Measurements from ENCODE around the gene IQUB.

Gene IQUB

GRCh38 chr7:123573896-123574467, 39.6 kb upstream of the IQUB start:
- no peak overlapping the region for H3K27ac ChIP-seq
- H3K9me3 ChIP-seq = no peaks in the 10 kb centered on the region
- H3K4me3 ChIP-seq (ENCODE audit: low read depth in 1 of 2, low read length in 1 of 2) = no peak overlapping the region
- no peak for TF ChIP-seq CTCF (IDR thresholded peaks at IDR 0.05)
- peaks cover 0 to 5% of the 10 kb centered on the region in 2 experiments for H3K4me1 ChIP-seq (ENCODE audit: control insufficient read depth in 1 of 2, insufficient read depth in 1 of 2, low read depth in 1 of 2, low read length in 1 of 2)
- H3K36me3 ChIP-seq = no peaks in the 10 kb centered on the region
- H3K27me3 ChIP-seq = peaks cover 27% of the 10 kb centered on the region

DNA sequence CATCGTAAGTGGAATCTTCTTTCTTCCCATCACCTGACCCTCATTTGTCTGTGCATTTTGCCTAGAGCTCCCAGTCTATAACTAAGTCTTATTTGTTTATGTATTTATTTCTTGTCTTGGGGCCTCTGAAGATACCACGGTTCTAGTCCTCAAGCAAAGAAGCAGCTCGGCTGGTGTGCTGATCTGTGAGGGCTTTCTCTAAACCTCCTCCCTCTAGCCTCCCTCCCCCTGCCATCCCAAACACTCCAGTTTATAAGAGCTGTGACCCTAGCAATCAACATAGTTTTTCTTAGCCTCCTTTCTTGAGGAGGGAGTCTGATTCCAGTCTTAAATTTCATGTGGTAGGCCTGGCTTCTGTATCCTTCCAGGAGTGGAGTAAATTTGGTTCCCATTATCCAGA, 38.9 kb upstream of the IQUB start:
- Histone ChIP-seq H3K4me1 (ENCODE audit: control insufficient read depth in 1 of 2, insufficient read depth in 1 of 2, low read depth in 1 of 2, low read length in 1 of 2) (peaks cover 0 to 5% of the 10 kb centered on the region in 2 experiments), H3K27me3 (peaks cover 20% of the 10 kb centered on the region)
- TF ChIP-seq CTCF (IDR thresholded peaks at IDR 0.05) = no peak

DNA sequence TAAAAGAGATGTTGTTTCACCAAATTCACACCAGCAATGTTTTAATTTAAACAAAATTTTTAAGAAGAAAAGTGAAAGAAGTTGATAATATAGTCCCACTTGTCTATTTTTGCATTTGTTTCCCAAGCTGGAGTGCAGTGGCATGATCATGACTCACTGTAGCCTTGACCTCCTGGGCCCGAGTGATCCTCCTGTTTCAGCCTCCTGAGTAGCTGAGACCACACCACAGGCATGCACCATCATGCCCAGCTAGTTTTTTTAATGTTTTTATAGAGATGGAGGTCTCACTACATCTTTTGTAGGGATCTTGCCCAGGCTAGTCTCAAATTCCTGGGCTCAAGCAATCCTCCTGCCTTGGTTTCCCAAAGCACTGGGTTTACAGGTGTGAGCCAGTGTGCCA, 37.3 kb upstream of the IQUB start:
- Histone ChIP-seq H3K4me1 (ENCODE audit: control insufficient read depth in 1 of 2, insufficient read depth in 1 of 2, low read depth in 1 of 2, low read length in 1 of 2) (peaks cover 0 to 5% of the 10 kb centered on the region in 2 experiments), H3K27ac (no peak overlapping the region)

More for the DNA sequence above, 38.9 kb upstream of the IQUB start:
- H3K36me3 ChIP-seq = no peaks in the 10 kb centered on the region
- no peak overlapping the region for H3K4me3 ChIP-seq (ENCODE audit: low read depth in 1 of 2, low read length in 1 of 2)
- H3K27ac ChIP-seq = no peak overlapping the region
- H3K9me3 ChIP-seq = no peaks in the 10 kb centered on the region

DNA sequence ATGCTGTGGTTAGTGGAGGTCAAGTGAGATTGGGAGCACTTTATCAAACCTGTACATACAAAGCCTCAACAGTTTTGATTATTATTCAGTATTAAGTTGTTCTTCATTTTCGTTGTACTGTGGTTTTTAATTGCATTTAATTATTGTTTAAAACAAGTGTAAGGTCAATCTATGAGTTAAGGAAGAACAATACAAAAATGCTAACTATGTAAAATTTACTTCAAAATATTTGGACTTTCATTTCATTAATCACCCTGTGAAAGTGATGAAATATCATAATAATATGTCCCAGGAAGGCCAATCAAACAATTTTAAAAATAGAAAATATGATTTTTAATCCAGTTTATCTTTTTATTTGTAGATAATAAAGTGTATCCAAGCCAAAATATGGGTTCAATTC, 36.8 kb upstream of the IQUB start:
- no peak for TF ChIP-seq CTCF (IDR thresholded peaks at IDR 0.05)
- Histone ChIP-seq H3K9me3 (no peaks in the 10 kb centered on the region), H3K36me3 (no peaks in the 10 kb centered on the region), H3K27ac (no peak overlapping the region), H3K27me3 (no peaks in the 10 kb centered on the region), H3K4me3 (ENCODE audit: low read depth in 1 of 2, low read length in 1 of 2) (no peak overlapping the region), H3K4me1 (ENCODE audit: control insufficient read depth in 1 of 2, insufficient read depth in 1 of 2, low read depth in 1 of 2, low read length in 1 of 2) (peaks cover 0 to 5% of the 10 kb centered on the region in 2 experiments)

More for the DNA sequence above, 37.3 kb upstream of the IQUB start:
- H3K9me3 ChIP-seq = no peaks in the 10 kb centered on the region
- no peak for TF ChIP-seq CTCF (IDR thresholded peaks at IDR 0.05)
- H3K27me3 ChIP-seq = peaks cover 4% of the 10 kb centered on the region
- no peak overlapping the region for H3K4me3 ChIP-seq (ENCODE audit: low read depth in 1 of 2, low read length in 1 of 2)
- H3K36me3 ChIP-seq = no peaks in the 10 kb centered on the region

- no peaks in the 10 kb centered on the region for H3K9me3 ChIP-seq
- TF ChIP-seq CTCF (IDR thresholded peaks at IDR 0.05) = no peak
- no peaks in the 10 kb centered on the region for H3K27me3 ChIP-seq
- H3K27ac ChIP-seq = no peak overlapping the region
- H3K4me1 ChIP-seq (ENCODE audit: control insufficient read depth in 1 of 2, insufficient read depth in 1 of 2, low read depth in 1 of 2, low read length in 1 of 2) = peaks cover 0 to 5% of the 10 kb centered on the region in 2 experiments
- H3K4me3 ChIP-seq (ENCODE audit: low read depth in 1 of 2, low read length in 1 of 2) = no peak overlapping the region
- H3K36me3 ChIP-seq = no peaks in the 10 kb centered on the region
These were observed 36.2 kb upstream of the IQUB start for GRCh38 chr7:123570390-123571182.
